Neuron (in vitro differentiated cells): ENCODE results near the gene RTL10.

ENCODE experiments used
- H2AFZ ChIP-seq: one replicate; pipeline ENCODE4 v1.6.1; 2013; ENCODE audit warnings: low read depth, mild to moderate bottlenecking, inconsistent platforms, low read length, moderate library complexity
- H3K27me3 ChIP-seq: one replicate; pipeline ENCODE4 v1.6.1; 2013; ENCODE audit warnings: low read length; ENCODE audit not compliant: insufficient read depth
- H3K36me3 ChIP-seq: one replicate; pipeline ENCODE4 v1.6.1; 2013; ENCODE audit warnings: low read length; ENCODE audit not compliant: insufficient read depth
- H3K4me1 ChIP-seq: one replicate; pipeline ENCODE4 v1.6.1; 2013; ENCODE audit warnings: low read length; ENCODE audit not compliant: insufficient read depth
- H3K4me3 ChIP-seq: 2 replicates; pipeline ENCODE4 v1.5.1; 2013; ENCODE audit warnings: mild to moderate bottlenecking, low read length, moderate library complexity
- H3K9me3 ChIP-seq: one replicate; pipeline ENCODE4 v1.6.1; 2013; ENCODE audit warnings: low read length

The RTL10 gene

DNA sequence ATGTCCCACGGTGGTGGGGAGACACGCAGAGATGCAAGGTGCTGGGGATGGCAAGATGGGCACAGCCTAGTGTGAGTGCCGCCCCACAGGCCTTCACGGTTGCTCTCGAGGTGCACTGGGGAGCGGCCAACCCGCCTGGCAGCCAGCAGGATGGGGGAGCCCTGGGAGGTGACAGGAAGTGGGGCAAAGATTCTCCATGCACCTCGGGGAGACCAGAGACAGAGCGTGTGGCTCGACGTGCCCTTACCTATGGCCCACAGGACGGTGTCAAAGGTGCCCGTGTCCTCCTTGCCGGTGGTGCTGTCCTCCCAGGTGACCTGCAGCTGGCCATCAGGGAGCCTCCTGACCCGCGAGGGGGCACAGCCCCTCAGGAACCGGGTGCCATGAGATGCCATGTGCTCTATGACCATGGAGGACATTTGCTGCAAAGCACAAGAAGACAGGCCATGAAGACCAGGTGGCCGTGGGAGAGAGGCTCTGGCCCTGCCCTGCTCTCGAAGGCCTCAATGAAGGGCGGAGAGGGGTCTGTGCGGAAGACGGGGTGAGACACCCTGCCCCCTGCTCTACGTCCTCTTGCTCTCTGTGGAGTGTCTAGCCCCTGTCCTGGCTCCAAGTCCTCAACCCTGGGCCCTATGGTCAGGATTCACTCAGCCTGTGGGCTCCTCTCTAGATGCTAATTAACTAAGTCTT lies 40.6 kb upstream of the RTL10 start:
- no peaks in the 10 kb centered on the region for H3K9me3 ChIP-seq
- no peaks in the 10 kb centered on the region for H3K36me3 ChIP-seq
- no peak overlapping the region for H3K4me3 ChIP-seq
- peaks cover 23% of the 10 kb centered on the region for H3K4me1 ChIP-seq
- H3K27me3 ChIP-seq = peaks cover 25% of the 10 kb centered on the region
- H2AFZ ChIP-seq = no peak overlapping the region

DNA sequence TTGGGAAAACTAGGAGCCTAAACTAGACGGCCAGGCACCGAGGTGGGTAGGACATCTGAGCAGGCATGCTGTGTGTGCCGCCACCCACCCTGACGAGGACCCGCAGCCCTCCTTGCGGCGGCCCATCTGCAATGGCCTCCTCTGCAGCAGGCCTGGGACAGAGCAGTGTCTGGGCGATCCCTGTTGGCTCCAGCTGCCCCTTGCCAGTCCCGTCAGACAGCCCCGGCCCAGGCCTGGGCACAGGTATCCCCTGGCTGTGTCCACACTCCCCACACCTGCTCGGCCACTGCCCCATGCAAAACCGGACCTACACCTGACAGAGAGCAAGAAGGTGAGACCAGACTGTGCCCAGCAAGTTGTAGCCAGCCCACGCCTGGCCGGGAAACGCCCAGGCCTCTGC lies 38.7 kb upstream of the RTL10 start:
- Histone ChIP-seq H2AFZ (no peak overlapping the region), H3K4me3 (no peak overlapping the region), H3K36me3 (no peaks in the 10 kb centered on the region), H3K4me1 (peaks cover 23% of the 10 kb centered on the region), H3K9me3 (no peaks in the 10 kb centered on the region), H3K27me3 (peaks cover 30% of the 10 kb centered on the region)

DNA sequence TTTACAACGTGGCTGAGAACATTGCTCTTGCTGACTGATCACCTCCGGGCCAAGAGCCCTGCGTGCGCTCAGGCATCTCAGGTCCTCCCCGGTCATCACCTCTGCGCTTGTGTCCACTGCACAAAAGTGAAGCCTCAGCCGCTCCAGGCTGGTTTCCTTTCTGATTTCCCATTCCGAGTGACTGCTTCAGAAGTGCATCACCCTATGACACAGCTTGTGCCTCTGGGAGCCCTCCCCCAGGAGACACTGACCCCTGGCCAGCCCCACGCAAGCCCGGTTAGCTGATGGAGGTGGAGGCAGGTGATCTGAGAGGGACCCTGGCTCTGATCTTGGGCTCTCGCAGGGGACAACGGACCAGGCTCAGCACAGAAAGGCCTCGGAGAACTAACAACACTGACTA lies 38.3 kb upstream of the RTL10 start:
- no peak overlapping the region for H2AFZ ChIP-seq
- peaks cover 30% of the 10 kb centered on the region for H3K27me3 ChIP-seq
- no peaks in the 10 kb centered on the region for H3K9me3 ChIP-seq
- H3K4me3 ChIP-seq = no peak overlapping the region
- no peaks in the 10 kb centered on the region for H3K36me3 ChIP-seq
- H3K4me1 ChIP-seq = peaks cover 23% of the 10 kb centered on the region

DNA sequence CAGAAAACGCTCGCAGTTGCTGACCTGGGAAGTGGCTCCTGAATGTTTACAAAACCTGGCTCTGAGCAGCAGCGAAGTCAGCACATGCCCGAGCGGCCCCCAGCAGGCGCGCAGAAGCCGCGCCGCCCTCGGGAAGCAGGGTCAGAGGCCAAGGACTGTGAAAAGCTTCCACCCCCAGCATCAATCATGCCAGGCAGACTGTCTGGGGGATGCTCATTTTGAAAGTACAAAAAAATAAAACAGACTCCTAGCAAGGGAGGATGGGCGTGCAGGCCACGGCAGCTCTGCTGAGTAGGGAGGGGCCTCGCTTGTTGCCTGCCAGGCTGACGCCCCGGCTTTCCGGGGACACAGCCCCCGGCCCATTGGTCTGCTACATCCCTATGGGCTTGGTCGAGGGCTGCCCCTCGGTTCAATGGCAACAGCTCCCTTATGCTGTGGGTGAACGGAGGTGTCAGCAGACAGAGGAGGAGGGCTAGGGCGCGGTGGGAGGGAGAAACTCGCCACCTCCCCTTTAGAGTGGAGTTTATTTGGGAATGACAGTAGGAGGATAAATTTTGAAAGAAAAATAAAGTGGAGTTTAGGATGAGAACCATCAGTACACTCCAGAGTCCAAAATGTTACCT lies 37.7 kb upstream of the RTL10 start:
- Histone ChIP-seq H3K27me3 (peaks cover 30% of the 10 kb centered on the region), H3K4me3 (peak overlapping the region; percentile 25), H3K4me1 (peaks cover 23% of the 10 kb centered on the region), H2AFZ (peak overlapping the region; percentile 57), H3K36me3 (no peaks in the 10 kb centered on the region), H3K9me3 (no peaks in the 10 kb centered on the region)

DNA sequence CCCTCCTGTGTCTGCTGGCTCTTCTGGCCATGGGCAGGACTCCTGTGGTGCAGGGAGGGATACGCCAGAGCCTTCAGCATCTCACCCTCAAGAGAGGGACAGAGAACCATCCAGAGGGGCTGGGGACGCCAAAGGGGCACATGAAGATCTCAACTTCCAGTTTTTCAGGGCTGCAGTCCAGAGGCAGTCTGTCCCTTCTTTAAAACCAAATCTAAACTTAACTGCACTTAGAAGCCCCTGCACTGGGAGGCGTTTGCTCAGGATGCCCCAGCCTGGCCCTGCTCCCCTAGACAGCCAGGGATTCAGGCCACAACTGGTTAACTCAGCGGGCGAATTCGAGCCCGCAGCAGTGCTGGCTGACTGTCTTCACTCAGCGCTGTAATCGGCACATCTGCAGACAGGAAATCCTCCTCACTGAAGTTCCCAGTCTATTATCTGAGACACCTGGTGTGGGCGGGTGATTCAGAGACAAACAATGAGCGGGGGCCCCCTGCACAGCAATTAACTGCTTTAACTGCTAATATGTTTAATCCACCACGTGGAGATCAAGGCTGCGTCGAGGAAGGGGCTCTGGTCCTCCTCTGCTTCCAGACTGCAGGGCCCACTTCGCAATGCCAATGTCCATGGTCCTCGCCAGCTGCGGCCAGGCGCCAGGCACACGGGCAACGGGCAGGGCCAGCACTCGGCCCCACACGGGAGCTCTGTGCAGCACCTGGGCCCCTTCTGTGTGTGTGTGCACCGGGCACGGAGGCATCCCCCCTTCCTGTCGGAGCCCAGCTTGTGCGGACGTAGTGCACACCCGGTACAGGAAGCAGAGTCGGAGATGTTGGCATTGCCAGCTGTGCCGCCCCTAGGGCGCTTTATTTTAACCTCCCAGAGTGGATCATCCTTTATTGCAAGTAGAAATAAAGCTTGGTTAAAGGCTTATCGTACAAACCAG lies 36.9 kb upstream of the RTL10 start:
- Histone ChIP-seq H3K27me3 (peaks cover 25% of the 10 kb centered on the region), H3K4me1 (peaks cover 23% of the 10 kb centered on the region), H2AFZ (peak overlapping the region; percentile 57), H3K36me3 (no peaks in the 10 kb centered on the region), H3K4me3 (peak overlapping the region; percentile 25), H3K9me3 (no peaks in the 10 kb centered on the region)

DNA sequence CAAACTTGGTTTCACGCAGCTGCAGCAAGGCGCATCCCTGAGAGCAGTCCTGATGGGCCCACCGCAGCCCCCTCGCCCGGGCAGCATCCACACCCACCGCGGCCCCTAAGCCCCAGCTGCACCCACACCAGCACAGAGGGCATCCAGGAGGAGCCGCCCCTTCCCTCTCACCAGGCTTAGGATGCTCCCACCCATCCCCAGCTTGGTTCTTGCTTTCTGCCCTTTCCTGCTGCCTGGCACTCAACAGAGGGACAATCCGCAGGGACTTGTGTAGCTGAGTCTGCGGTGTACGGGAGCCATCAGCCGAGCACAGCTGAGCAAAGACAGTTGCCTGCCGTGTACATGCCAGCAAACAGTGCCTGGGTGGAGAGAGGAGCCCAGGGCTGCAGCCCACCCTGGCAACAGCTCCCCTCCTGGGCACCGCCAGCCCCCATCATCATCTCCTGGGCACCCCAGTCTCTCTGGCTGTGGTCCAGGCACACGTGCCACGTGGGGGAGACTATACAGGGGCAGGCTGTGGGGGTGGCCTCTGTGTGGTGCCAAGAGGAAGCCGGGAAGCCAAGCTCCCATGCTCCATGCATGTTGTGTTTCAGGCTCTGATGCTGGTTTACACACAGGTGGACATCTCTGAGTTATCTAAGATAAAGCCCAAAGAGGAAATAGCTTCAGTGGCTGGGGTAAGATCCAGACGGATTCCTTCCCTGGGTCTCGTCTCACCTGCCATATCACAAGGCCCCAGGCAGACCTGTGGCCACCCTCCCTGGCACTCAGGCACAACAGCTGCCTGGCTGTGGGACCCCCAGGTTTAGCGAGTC lies 36.0 kb upstream of the RTL10 start:
- Histone ChIP-seq H3K4me3 (no peak overlapping the region), H3K36me3 (no peaks in the 10 kb centered on the region), H3K9me3 (no peaks in the 10 kb centered on the region), H3K4me1 (peaks cover 23% of the 10 kb centered on the region), H3K27me3 (peaks cover 28% of the 10 kb centered on the region), H2AFZ (no peak overlapping the region)

DNA sequence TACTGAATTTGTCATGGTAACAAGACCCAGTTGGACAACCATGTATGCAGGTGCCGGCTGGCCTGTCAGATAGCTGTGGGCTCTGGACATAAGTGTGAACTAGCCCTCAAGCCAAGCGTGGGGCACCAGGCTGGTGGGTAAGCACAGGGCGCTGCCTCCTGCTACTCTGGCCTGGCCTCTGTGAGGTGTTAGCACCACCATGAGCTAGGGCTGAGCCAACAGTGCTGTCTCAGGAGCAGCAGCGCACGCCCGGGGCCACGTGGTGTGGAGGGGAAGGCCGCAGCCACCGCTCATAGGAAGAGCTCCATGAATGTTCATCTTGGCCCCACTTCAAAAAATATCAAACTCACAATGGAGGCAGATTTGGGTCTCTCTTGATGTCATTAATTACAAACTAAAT lies 35.3 kb upstream of the RTL10 start:
- no peaks in the 10 kb centered on the region for H3K36me3 ChIP-seq
- H2AFZ ChIP-seq = no peak overlapping the region
- no peaks in the 10 kb centered on the region for H3K9me3 ChIP-seq
- peaks cover 28% of the 10 kb centered on the region for H3K27me3 ChIP-seq
- H3K4me3 ChIP-seq = no peak overlapping the region
- H3K4me1 ChIP-seq = peaks cover 23% of the 10 kb centered on the region

DNA sequence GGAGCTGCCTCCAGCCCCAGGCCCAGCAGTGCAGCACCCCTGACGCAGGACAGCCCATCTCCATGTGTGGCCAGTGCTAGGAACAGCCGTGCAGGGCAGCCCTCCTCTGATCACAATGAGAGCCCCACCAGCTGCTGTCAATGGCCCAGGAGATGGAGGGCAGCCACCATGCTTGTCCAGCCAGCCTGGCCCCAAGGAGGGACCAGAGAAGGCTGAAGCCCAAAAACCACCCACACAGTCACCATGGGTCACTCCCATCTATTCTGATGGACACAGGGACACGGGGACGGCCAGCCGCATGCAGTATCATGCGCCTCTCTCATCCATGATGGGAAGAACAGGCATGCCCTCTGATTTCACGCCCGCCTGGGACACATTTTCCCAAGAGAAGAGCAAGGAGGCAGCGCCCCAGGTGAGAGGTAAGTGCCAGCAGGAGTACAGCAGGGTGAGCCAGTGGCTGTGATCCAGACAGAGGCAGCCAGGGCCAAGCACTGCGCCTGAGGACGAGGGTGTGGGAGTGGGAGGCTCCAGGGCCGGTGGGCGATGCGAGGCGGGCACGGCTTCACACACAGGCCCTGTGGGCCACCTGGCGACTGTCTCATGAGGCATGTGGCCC lies 33.6 kb upstream of the RTL10 start:
- no peaks in the 10 kb centered on the region for H3K36me3 ChIP-seq
- peaks cover 25% of the 10 kb centered on the region for H3K27me3 ChIP-seq
- H3K4me3 ChIP-seq = no peak overlapping the region
- no peaks in the 10 kb centered on the region for H3K9me3 ChIP-seq
- H2AFZ ChIP-seq = no peak overlapping the region
- H3K4me1 ChIP-seq = peaks cover 22% of the 10 kb centered on the region

DNA sequence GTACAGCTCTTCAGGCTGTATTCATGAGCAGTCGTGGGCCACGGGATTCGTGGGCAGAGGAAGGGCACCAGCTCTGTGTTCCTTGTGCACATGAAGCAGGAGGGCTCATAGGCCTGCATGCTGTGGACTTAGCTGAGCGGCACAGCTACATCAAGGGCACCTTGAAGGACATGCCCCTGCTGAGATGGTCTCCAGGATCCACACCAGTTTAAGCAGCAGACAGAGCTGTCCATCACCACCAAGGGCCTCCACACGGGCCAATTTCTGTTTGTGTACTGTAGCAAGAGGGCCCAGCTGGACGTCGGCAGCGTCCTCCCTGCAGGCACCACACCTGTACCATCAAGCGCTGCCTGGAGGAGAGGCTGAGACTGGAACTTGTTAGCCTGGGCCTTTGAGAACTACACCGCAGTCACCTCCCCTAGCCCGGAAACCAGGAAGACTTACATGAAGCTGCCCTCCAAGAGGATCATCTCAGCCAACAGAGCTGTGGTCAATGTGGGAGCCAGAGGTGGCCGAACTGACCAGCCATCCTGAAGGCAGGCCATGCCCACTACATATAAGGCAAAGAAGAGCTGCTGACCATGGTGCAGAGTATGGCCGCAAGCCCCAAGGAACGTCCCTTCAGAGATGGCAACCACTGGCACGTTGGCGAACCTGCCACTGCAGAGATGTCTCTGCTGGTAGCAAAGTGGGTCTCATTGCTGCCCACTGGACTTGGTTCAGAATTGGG lies 32.7 kb upstream of the RTL10 start:
- H3K27me3 ChIP-seq = peaks cover 25% of the 10 kb centered on the region
- H3K4me3 ChIP-seq = no peak overlapping the region
- H3K9me3 ChIP-seq = no peaks in the 10 kb centered on the region
- H3K36me3 ChIP-seq = no peaks in the 10 kb centered on the region
- H2AFZ ChIP-seq = no peak overlapping the region
- peaks cover 14% of the 10 kb centered on the region for H3K4me1 ChIP-seq

DNA sequence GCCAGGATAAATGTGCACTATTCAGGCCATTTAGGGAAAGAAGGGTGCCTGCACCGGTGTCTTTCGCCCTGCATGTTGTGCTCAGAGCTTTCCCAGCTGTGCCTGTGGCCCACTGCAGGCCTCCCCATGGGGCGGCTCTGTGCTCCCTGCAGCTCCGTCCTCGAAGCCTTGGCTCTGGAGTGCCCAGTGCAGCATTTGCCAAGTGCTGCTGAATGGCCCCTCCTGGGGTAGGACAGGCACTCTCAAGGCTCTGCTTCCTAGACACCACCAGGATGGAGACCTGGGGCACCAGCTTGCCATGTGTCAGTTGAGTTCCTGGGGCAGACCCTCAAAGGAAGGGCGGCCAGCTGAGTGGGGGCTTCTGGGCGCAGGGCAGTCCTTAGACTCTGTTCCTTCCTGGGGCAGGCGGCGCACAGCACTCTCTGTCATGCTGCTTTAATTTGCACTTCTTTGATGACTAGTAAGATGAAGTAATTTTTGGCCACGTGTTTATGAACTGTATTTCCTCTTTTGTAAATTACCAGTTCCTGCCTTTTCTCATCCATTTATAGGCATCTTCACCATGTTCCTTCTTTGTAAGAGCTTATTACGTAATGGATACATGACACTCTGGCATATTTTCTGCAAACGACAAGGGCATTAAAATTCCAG lies 32.1 kb upstream of the RTL10 start:
- Histone ChIP-seq H3K27me3 (peaks cover 22% of the 10 kb centered on the region), H3K4me1 (peaks cover 11% of the 10 kb centered on the region), H3K9me3 (no peaks in the 10 kb centered on the region), H3K4me3 (no peak overlapping the region), H2AFZ (no peak overlapping the region), H3K36me3 (no peaks in the 10 kb centered on the region)

DNA sequence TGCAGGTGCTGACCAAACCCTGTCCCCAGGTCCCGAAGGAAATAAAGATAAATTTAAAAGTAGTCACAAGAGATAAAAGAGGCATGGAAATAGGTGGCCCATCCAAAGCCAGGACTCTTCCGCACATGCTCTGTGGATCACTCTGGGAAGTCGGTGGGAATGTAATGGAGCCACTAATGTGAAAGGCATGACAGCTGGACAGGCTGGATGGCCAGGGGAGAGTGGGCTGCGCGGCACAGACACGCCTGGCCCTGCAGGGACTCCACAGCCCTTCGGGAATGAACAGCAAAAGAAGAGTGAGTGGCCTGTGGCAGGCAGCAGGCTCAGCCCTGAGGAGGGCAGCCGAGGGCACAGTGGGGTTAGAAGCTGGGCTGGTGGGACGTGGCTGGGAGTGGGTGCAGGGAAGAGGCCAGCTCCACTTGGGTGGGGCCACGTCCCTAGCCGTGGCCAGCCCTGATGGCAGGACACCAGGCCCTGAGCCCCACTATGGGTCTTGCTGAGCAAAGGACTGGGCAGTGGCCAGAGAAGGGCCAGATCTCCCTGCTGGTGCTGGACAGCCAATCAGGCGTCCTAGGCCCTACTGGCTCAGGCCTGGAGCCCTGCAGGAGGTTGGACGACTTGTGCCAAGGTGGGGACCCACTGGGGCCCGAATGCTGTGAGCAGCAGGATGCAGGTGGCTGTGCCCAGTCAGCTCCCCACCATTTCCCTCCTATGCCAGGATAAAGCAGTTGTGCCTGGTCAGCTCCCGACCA lies 31.3 kb upstream of the RTL10 start:
- Histone ChIP-seq H3K9me3 (no peaks in the 10 kb centered on the region), H3K4me3 (no peak overlapping the region), H2AFZ (no peak overlapping the region), H3K27me3 (peaks cover 17% of the 10 kb centered on the region), H3K4me1 (peaks cover 11% of the 10 kb centered on the region), H3K36me3 (no peaks in the 10 kb centered on the region)
